A549 (cell line): ENCODE measurements around the gene PIP5K1B. TPM values are rescaled to one million over a fixed set of nuclear protein-coding genes. Genes with fewer than 3 reads are reported as not detected.

Experiments used
- ATAC-seq, 2 experiments: fragments of 200-7000 bp in 1 of 2; fragments of >200 bp in 1 of 2; cut with Nextera tagmentation in 1 of 2; cut with Tn5 transposase in 1 of 2; 3 replicates each; pipeline versions ENCODE4 v1.8.0 to v1.9.1; 2018 to 2020; ENCODE audit warnings: mild to moderate bottlenecking in 1 of 2, moderate library complexity in 1 of 2
- CTCF ChIA-PET: fragments of 300-600 bp; sonication (Branson Sonifier 250); formaldehyde crosslinking; extraction: SDS; loops from one replicate; lab custom pipeline; 2021; ENCODE audit warnings: antibody characterized with exemption, inconsistent platforms; lab: Yijun Ruan, JAX
- POLR2A ChIA-PET: fragments of 350-600 bp; formaldehyde crosslinking; extraction: SDS; loops from one replicate; lab custom pipeline; 2021; ENCODE audit warnings: antibody characterized with exemption, inconsistent platforms; lab: Yijun Ruan, JAX
- DNase-seq, 2 experiments: peaks; one replicate each; pipeline versions ENCODE4 v3.0.0 to v3.0.0-alpha.2; 2011 to 2016; ENCODE audit warnings: low read depth in 1 of 2, low spot score in 1 of 2
- FAIRE-seq: peaks from 2 replicates; lab custom pipeline; 2011; peaks lifted over from hg19 to GRCh38; lab: Jason Lieb, UNC
- H3K27ac ChIP-seq, 2 experiments: fragments of >200 bp; sonication (Bioruptor Twin); formaldehyde crosslinking; 3 replicates each; pipeline ENCODE4 v1.5.1; 2016 to 2017
- H3K4me1 ChIP-seq: fragments of >200 bp; sonication (Bioruptor Twin); formaldehyde crosslinking; 3 replicates; pipeline ENCODE4 v1.6.1; 2016
- H3K4me2 ChIP-seq: fragments of >200 bp; sonication (Bioruptor Twin); formaldehyde crosslinking; 3 replicates; pipeline ENCODE4 v1.6.1; 2016
- H3K4me3 ChIP-seq: fragments of >200 bp; sonication (Bioruptor Twin); formaldehyde crosslinking; 3 replicates; pipeline ENCODE4 v1.5.1; 2016
- H3K9me3 ChIP-seq: fragments of >200 bp; sonication (Bioruptor Twin); formaldehyde crosslinking; 3 replicates; pipeline ENCODE4 v1.6.1; 2016
- BHLHE40 ChIP-seq: IDR thresholded peaks from 2 replicates; pipeline ENCODE4 v1.6.1; 2012; ENCODE audit warnings: low read depth, low read length, inconsistent platforms
- CBX2 ChIP-seq: fragments of 200-600 bp; sonication (generic); IDR thresholded peaks from 2 replicates; pipeline ENCODE4 v1.6.1; 2016; ENCODE audit warnings: low read depth, mild to moderate bottlenecking, borderline replicate concordance
- CHD2 ChIP-seq: fragments of 150-350 bp; IDR thresholded peaks from 2 replicates; pipeline ENCODE4 v1.6.1; 2014; ENCODE audit warnings: low read length; ENCODE audit not compliant: partially characterized antibody
- CTCF ChIP-seq: fragments of >200 bp; sonication (Bioruptor Twin); formaldehyde crosslinking; IDR thresholded peaks from 3 replicates; pipeline ENCODE4 v1.5.1; 2016
- EHF ChIP-seq: fragments of 250-450 bp; sonication (Bioruptor Pico); IDR thresholded peaks from 2 replicates; pipeline ENCODE4 v1.5.0; 2020; ENCODE audit warnings: mild to moderate bottlenecking
- FOSB ChIP-seq: fragments of 250-450 bp; sonication (Bioruptor Pico); IDR thresholded peaks from 2 replicates; pipeline ENCODE4 v1.5.0; 2020; ENCODE audit warnings: mild to moderate bottlenecking, moderate library complexity
- FOSL2 ChIP-seq, 2 experiments: fragments of 450-650 bp in 1 of 2; fragments of >200 bp in 1 of 2; sonication (Bioruptor Twin) in 1 of 2; formaldehyde crosslinking; IDR thresholded peaks; 2 replicates each; pipeline versions ENCODE4 v1.5.0 to v1.6.1; 2016 to 2020; ENCODE audit warnings: mild to moderate bottlenecking in 1 of 2, moderate library complexity in 1 of 2
- GATA3 ChIP-seq: IDR thresholded peaks from 2 replicates; pipeline ENCODE4 v1.6.1; 2012; ENCODE audit warnings: borderline replicate concordance
- HEYL ChIP-seq: fragments of 250-450 bp; sonication (Bioruptor Pico); IDR thresholded peaks from 2 replicates; pipeline ENCODE4 v1.8.0; 2021; ENCODE audit warnings: mild to moderate bottlenecking, moderate library complexity
- HMGXB4 ChIP-seq: fragments of 250-450 bp; sonication (Bioruptor Pico); IDR thresholded peaks from 2 replicates; pipeline ENCODE4 v1.5.0; 2021; ENCODE audit warnings: mild to moderate bottlenecking, moderate library complexity, borderline replicate concordance
- JUN ChIP-seq, 2 experiments: fragments of >200 bp; sonication (Bioruptor Twin); formaldehyde crosslinking; IDR thresholded peaks; 2 replicates in 1 of 2; 3 replicates in 1 of 2; pipeline ENCODE4 v1.6.1; 2016 to 2017
- KDM1A ChIP-seq: fragments of 200-600 bp; sonication (generic); IDR thresholded peaks from 2 replicates; pipeline ENCODE4 v1.6.1; 2016; ENCODE audit warnings: low read depth, mild to moderate bottlenecking
- KDM5A ChIP-seq: fragments of 200-600 bp; sonication (generic); IDR thresholded peaks from 2 replicates; pipeline ENCODE4 v1.6.1; 2016; ENCODE audit warnings: antibody characterized with exemption, mild to moderate bottlenecking
- MAX ChIP-seq: IDR thresholded peaks from 2 replicates; pipeline ENCODE4 v1.6.1; 2012
- MYC ChIP-seq: IDR thresholded peaks from 2 replicates; pipeline ENCODE4 v1.6.1; 2012; ENCODE audit warnings: mild to moderate bottlenecking, inconsistent platforms, low read length, improper control_type of control experiment, borderline replicate concordance
- NPAS2 ChIP-seq: fragments of 250-450 bp; sonication (Bioruptor Pico); IDR thresholded peaks from 2 replicates; pipeline ENCODE4 v1.8.0; 2022; ENCODE audit warnings: mild to moderate bottlenecking, moderate library complexity, borderline replicate concordance
- POLR2A ChIP-seq: IDR thresholded peaks from 2 replicates; pipeline ENCODE4 v1.6.1; 2012; ENCODE audit warnings: mild to moderate bottlenecking, low read length
- RAD21 ChIP-seq, 2 experiments: fragments of >200 bp in 1 of 2; sonication (Bioruptor Twin) in 1 of 2; formaldehyde crosslinking in 1 of 2; IDR thresholded peaks in 1 of 2; conservative IDR thresholded peaks in 1 of 2; 2 replicates in 1 of 2; 3 replicates in 1 of 2; pipeline ENCODE4 v1.6.1; 2012 to 2018; ENCODE audit warnings: inconsistent platforms in 1 of 2
- RARB ChIP-seq: fragments of 250-450 bp; sonication (Bioruptor Pico); IDR thresholded peaks from 2 replicates; pipeline ENCODE4 v1.8.0; 2021; ENCODE audit warnings: mild to moderate bottlenecking, moderate library complexity
- SMC3 ChIP-seq: fragments of >200 bp; sonication (Bioruptor Twin); formaldehyde crosslinking; IDR thresholded peaks from 3 replicates; pipeline ENCODE4 v1.6.1; 2018; ENCODE audit warnings: inconsistent platforms
- TFCP2L1 ChIP-seq: fragments of 250-450 bp; sonication (Bioruptor Pico); IDR thresholded peaks from 2 replicates; pipeline ENCODE4 v1.5.0; 2021; ENCODE audit warnings: mild to moderate bottlenecking
- ZSCAN20 ChIP-seq: fragments of 250-450 bp; sonication (Bioruptor Pico); IDR thresholded peaks from 2 replicates; pipeline ENCODE4 v1.8.0; 2022; ENCODE audit warnings: mild to moderate bottlenecking, moderate library complexity
- WGBS: methylation state at CpG from one replicate; pipeline ENCODE4 v1.1.6; 2017; ENCODE audit errors: missing lambda C conversion rate; 5-methylcytosine and 5-hydroxymethylcytosine counted together
- polyA plus RNA-seq, 4 experiments: library from polyadenylated mRNA; depleted of rRNA in 3 of 4; stranded (reverse); fragments of >200 nt; fragmentation: RNase III in 1 of 4; extraction: RNeasy Plus Mini Kit Qiagen cat#74134 plus additional on column Dnase treatment in 1 of 4; gene quantifications; 2 replicates in 3 of 4; 3 replicates in 1 of 4; pipeline ENCODE4 v1.2.3, GENCODE V29; 2011 to 2017
- TF ChIP-seq, protein P1 (sequence below): fragments of >200 bp; sonication (Bioruptor Twin); formaldehyde crosslinking; IDR thresholded peaks from 3 replicates; pipeline ENCODE4 v1.6.1; 2016
- TF ChIP-seq, protein P2 (sequence below): fragments of 200-600 bp; sonication (generic); IDR thresholded peaks from 2 replicates; pipeline ENCODE4 v1.6.1; 2016; ENCODE audit warnings: antibody characterized with exemption, mild to moderate bottlenecking, moderate library complexity

The PIP5K1B gene
- polyA plus RNA-seq, 2 of the 4 experiments (the other 2 are of a cell fraction): not detected

DNA sequence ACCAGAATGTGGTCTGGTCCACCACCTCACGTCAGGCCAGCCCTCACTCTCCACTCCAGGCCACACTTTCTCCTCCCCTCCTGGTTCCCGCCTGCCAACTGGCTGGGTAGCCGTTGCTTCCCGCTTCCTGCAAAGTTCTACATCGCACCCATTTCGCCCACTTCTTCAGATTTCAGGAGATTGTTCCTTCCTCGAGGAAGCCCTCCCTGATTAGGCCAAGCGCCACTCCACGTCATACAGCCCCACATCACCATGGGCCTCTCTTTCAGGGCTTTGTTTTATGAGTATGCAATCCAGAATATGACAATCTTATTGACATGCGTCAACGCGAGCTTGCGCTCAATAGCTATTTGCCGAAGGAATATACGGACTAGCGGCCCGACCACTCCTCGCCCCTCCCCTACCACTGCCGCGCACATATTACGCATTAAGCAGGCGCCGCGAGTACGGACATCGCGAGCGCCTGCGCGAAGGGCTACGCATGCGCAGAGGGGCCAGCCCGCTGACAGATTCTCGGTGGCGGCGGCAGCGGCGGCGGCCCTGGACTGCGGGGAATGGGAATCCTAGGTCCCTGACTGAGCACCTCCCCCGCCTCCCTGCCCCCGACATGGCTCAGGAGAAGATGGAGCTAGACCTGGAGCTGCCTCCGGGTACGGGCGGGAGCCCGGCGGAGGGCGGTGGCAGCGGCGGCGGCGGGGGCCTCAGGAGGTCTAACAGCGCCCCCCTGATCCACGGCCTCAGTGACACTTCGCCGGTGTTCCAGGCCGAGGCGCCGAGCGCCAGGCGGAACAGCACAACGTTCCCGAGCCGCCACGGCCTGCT is 74.7 kb downstream of the PIP5K1B start (continued):
- no peak for TF ChIP-seq RARB
- TF ChIP-seq JUN (IDR thresholded peaks at IDR 0.05): peak; percentile 28 to 74; a peak in 4 of 5 replicates
- TF ChIP-seq KDM1A: no peak
- no peak for TF ChIP-seq BHLHE40
- 0 out of 2 replicates have a peak, but pooled peaks have one; percentile 35 for TF ChIP-seq GATA3
- TF ChIP-seq CBX2: no peak
- peak; percentile 75 for TF ChIP-seq MAX
- TF ChIP-seq, protein P1, sequence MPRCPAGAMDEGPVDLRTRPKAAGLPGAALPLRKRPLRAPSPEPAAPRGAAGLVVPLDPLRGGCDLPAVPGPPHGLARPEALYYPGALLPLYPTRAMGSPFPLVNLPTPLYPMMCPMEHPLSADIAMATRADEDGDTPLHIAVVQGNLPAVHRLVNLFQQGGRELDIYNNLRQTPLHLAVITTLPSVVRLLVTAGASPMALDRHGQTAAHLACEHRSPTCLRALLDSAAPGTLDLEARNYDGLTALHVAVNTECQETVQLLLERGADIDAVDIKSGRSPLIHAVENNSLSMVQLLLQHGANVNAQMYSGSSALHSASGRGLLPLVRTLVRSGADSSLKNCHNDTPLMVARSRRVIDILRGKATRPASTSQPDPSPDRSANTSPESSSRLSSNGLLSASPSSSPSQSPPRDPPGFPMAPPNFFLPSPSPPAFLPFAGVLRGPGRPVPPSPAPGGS: peak; percentile 76; the same call in 2 of the 3 replicates
- TF ChIP-seq CHD2: peak; percentile 79
- 0 out of 2 replicates have a peak, but pooled peaks have one; percentile 12 for TF ChIP-seq KDM5A
- TF ChIP-seq POLR2A: peak; percentile 57
- no peak for TF ChIP-seq MYC
- TF ChIP-seq NPAS2 (CRISPR knock-in tag): no peak
- TF ChIP-seq HMGXB4: no peak
- TF ChIP-seq ZSCAN20 (CRISPR knock-in tag): no peak
- no peak for TF ChIP-seq FOSL2 (IDR thresholded peaks at IDR 0.05)
- TF ChIP-seq FOSL2 (CRISPR knock-in tag; IDR thresholded peaks at IDR 0.05): no peak
- TF ChIP-seq SMC3: 0 out of 3 replicates have a peak, but pooled peaks have one; percentile 14
- no peak for TF ChIP-seq TFCP2L1 (CRISPR knock-in tag)
- no peak for TF ChIP-seq EHF
- TF ChIP-seq, protein P2, sequence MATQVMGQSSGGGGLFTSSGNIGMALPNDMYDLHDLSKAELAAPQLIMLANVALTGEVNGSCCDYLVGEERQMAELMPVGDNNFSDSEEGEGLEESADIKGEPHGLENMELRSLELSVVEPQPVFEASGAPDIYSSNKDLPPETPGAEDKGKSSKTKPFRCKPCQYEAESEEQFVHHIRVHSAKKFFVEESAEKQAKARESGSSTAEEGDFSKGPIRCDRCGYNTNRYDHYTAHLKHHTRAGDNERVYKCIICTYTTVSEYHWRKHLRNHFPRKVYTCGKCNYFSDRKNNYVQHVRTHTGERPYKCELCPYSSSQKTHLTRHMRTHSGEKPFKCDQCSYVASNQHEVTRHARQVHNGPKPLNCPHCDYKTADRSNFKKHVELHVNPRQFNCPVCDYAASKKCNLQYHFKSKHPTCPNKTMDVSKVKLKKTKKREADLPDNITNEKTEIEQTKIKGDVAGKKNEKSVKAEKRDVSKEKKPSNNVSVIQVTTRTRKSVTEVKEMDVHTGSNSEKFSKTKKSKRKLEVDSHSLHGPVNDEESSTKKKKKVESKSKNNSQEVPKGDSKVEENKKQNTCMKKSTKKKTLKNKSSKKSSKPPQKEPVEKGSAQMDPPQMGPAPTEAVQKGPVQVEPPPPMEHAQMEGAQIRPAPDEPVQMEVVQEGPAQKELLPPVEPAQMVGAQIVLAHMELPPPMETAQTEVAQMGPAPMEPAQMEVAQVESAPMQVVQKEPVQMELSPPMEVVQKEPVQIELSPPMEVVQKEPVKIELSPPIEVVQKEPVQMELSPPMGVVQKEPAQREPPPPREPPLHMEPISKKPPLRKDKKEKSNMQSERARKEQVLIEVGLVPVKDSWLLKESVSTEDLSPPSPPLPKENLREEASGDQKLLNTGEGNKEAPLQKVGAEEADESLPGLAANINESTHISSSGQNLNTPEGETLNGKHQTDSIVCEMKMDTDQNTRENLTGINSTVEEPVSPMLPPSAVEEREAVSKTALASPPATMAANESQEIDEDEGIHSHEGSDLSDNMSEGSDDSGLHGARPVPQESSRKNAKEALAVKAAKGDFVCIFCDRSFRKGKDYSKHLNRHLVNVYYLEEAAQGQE: peak; percentile 74
- TF ChIP-seq RAD21 (conservative IDR thresholded peaks at IDR 0.05 in 1 of 2, IDR thresholded peaks at IDR 0.05 in 1 of 2): peak; percentile 6 to 36; a peak in 2 of 5 replicates

DNA sequence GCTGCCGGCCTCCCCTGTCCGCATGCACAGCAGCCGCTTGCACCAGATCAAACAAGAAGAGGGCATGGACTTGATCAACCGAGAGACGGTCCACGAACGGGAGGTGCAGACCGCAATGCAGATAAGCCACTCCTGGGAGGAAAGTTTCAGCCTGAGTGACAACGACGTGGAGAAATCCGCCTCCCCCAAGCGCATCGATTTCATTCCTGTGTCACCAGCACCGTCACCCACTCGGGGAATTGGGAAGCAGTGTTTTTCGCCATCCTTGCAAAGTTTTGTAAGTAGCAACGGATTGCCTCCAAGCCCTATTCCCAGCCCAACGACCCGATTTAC is 75.3 kb downstream of the PIP5K1B start:
- FAIRE-seq (no peak), ATAC-seq (peak in 1 of 2 experiments; percentile 7; a peak in 3 of 6 replicates), DNase-seq (no peak)
- Histone ChIP-seq H3K4me3 (peak overlapping the region; percentile 54), H3K9me3 (no peaks in the 10 kb centered on the region), H3K4me2 (peak overlapping the region; percentile 99), H3K4me1 (peaks cover 8% of the 10 kb centered on the region; the same call in 2 of the 3 replicates), H3K27ac (peak overlapping the region; percentile 73 to 84)
- TF ChIP-seq HEYL (CRISPR knock-in tag) (no peak), CTCF (peak; percentile 6; the same call in 1 of the 3 replicates), SMC3 (0 out of 3 replicates have a peak, but pooled peaks have one; percentile 2), FOSB (CRISPR knock-in tag) (no peak)
- 3% methylated on average over 12 of the region's 19 CpGs for WGBS
- CTCF ChIA-PET: interaction anchor here (1.2 kb wide), 1 partner anchor 207 kb away, joined by 3 read pairs; no protein-coding TSS in a partner anchor
- POLR2A ChIA-PET: interaction anchor here (0.9 kb wide), 2 partner anchors 10 to 28 kb away, joined by 3 to 5 read pairs; no protein-coding TSS in a partner anchor
